Endothelial cell (in vitro differentiated cells): ENCODE measurements around the gene ANTXR2. TPM values are rescaled to one million over a fixed set of nuclear protein-coding genes. Genes with fewer than 3 reads are reported as not detected.

ENCODE experiments used
- DNase-seq: peaks from one replicate; pipeline ENCODE4 v3.0.0; 2021; ENCODE audit warnings: low spot score
- H3K27ac Mint-ChIP-seq: one replicate; pipeline ENCODE4 v1.8.0; 2021; ENCODE audit warnings: mixed read lengths, inconsistent platforms; ENCODE audit not compliant: unreplicated experiment
- H3K27me3 Mint-ChIP-seq: one replicate; pipeline ENCODE4 v1.8.0; 2021; ENCODE audit warnings: mild to moderate bottlenecking, moderate library complexity, mixed read lengths, inconsistent platforms; ENCODE audit not compliant: unreplicated experiment
- H3K36me3 Mint-ChIP-seq: one replicate; pipeline ENCODE4 v1.8.0; 2021; ENCODE audit warnings: mild to moderate bottlenecking, low read depth, mixed read lengths, inconsistent platforms; ENCODE audit not compliant: unreplicated experiment
- H3K4me1 Mint-ChIP-seq: one replicate; pipeline ENCODE4 v1.8.0; 2021; ENCODE audit warnings: mild to moderate bottlenecking, mixed read lengths, inconsistent platforms; ENCODE audit not compliant: unreplicated experiment
- H3K4me3 Mint-ChIP-seq: one replicate; pipeline ENCODE4 v1.8.0; 2021; ENCODE audit warnings: mild to moderate bottlenecking, mixed read lengths, inconsistent platforms; ENCODE audit not compliant: unreplicated experiment
- H3K9me3 Mint-ChIP-seq: one replicate; pipeline ENCODE4 v1.8.0; 2021; ENCODE audit warnings: mixed read lengths, inconsistent platforms; ENCODE audit not compliant: unreplicated experiment
- total RNA-seq: library from RNA; stranded (reverse); fragmentation: NEBNext Ultra II Directional; extraction: Animal tissue kit (Norgen Biotek cat#: 25700); gene quantifications from one replicate; pipeline ENCODE4 v1.2.1, GENCODE V29; 2021; ENCODE audit not compliant: unreplicated experiment
- TF ChIP-seq, protein P1 (sequence below): fragments of 200-600 bp; sonication (generic); IDR thresholded peaks from one replicate; pipeline ENCODE4 v1.5.0; 2021; ENCODE audit warnings: antibody characterized with exemption; ENCODE audit not compliant: unreplicated experiment

ANTXR2 gene
- total RNA-seq, 1 donor from 2014 or later = 176 TPM

DNA sequence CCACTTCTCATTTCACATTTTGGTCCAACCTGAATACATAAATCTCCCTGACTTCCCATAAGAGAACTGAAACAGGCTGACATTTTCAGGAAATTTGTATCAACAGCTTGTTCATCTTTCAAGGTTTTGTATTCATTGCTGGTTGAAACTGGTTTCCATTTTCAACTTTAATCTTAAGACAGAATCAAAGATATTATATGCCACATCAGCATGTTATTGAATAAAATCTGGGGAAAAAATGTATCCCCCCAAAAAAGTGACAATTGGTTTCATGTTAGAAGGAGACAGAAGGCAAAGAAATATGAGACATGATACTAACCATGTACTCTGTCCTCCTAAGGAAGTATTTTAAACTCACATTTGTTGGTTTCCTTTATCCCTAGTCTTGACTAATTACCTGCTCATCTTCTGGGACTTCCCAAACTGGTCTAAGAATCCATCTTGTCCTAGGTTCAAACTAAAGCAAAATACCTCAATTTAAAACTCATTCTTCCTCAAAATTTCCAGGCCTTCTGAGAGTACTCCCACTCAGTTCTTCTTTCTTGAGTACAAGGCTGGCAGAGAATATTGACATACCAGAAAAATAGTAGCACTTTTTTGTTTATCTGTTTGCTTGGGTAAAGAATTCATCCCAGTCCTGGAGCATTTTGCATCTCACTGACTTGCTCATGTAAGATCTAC lies 3.1 kb upstream of the ANTXR2 start:
- Mint-ChIP-seq H3K9me3 (no peaks in the 10 kb centered on the region), H3K27me3 (peaks cover 15% of the 10 kb centered on the region), H3K36me3 (peaks cover 10% of the 10 kb centered on the region), H3K4me3 (no peak overlapping the region), H3K27ac (no peak overlapping the region), H3K4me1 (peaks cover 14% of the 10 kb centered on the region)
- TF ChIP-seq, protein P1, sequence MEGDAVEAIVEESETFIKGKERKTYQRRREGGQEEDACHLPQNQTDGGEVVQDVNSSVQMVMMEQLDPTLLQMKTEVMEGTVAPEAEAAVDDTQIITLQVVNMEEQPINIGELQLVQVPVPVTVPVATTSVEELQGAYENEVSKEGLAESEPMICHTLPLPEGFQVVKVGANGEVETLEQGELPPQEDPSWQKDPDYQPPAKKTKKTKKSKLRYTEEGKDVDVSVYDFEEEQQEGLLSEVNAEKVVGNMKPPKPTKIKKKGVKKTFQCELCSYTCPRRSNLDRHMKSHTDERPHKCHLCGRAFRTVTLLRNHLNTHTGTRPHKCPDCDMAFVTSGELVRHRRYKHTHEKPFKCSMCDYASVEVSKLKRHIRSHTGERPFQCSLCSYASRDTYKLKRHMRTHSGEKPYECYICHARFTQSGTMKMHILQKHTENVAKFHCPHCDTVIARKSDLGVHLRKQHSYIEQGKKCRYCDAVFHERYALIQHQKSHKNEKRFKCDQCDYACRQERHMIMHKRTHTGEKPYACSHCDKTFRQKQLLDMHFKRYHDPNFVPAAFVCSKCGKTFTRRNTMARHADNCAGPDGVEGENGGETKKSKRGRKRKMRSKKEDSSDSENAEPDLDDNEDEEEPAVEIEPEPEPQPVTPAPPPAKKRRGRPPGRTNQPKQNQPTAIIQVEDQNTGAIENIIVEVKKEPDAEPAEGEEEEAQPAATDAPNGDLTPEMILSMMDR = no peak
- DNase-seq = no peak

DNA sequence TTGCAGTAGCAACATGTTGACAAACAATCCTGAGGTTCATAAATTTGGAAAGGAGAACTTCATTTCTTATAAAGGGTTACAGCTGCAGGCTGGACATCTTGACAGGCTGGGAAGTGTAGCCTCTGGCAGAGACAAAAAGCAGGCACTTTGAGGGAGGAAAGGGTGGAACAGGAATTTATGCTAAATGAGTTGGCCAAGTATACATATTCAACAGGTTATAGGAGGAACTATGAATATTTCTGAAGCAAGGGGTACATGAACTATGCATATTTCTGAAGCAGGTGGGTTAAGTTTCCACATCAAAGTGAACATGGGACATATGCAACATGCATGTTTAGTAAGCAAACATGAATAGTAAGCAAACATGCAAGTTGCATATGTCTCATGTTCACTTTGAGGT lies 1.6 kb upstream of the ANTXR2 start:
- TF ChIP-seq, protein P1 = no peak
- peaks cover 15% of the 10 kb centered on the region for H3K27me3 Mint-ChIP-seq
- DNase-seq = no peak
- peaks cover 15% of the 10 kb centered on the region for H3K36me3 Mint-ChIP-seq
- no peak overlapping the region for H3K4me3 Mint-ChIP-seq
- H3K27ac Mint-ChIP-seq = no peak overlapping the region
- no peaks in the 10 kb centered on the region for H3K9me3 Mint-ChIP-seq
- peaks cover 22% of the 10 kb centered on the region for H3K4me1 Mint-ChIP-seq

GRCh38 chr4:80074069-80074468 lies 1.0 kb upstream of the ANTXR2 start:
- peaks cover 21% of the 10 kb centered on the region for H3K36me3 Mint-ChIP-seq
- H3K4me3 Mint-ChIP-seq = no peak overlapping the region
- H3K27ac Mint-ChIP-seq = no peak overlapping the region
- H3K27me3 Mint-ChIP-seq = peaks cover 14% of the 10 kb centered on the region
- TF ChIP-seq, protein P1 = no peak
- no peaks in the 10 kb centered on the region for H3K9me3 Mint-ChIP-seq
- H3K4me1 Mint-ChIP-seq = peaks cover 26% of the 10 kb centered on the region
- DNase-seq = no peak

DNA sequence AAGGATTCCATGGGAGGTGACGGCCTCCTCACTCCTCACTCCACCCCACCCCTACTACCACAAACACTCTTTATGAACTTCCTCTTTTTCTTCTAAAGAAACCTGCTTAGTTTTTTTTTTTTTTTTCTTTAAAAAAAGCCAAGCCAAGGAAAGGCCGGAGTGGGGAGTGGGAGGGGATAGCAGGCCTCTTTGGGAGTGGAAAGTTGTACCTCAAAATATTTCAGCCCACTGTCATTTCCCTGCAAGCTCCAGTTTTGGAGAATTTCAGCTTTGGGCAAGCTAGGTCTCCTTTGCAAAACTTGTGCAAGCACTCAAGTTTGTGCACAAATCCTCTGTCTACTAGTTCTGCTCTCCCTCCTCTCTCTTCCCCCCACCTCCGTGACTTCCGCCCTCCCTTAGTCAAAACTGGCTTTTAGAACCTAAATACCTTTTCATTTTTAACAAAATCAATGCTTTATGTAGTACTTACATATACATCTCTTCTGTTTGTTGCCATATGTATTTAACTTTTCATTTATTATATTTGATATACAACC lies 512 bp upstream of the ANTXR2 start:
- no peak for DNase-seq
- Mint-ChIP-seq H3K9me3 (no peaks in the 10 kb centered on the region), H3K4me1 (peaks cover 28% of the 10 kb centered on the region), H3K36me3 (peaks cover 22% of the 10 kb centered on the region), H3K27ac (peak overlapping the region; percentile 85), H3K4me3 (peak overlapping the region; percentile 98), H3K27me3 (peaks cover 12% of the 10 kb centered on the region)
- TF ChIP-seq, protein P1 = no peak

DNA sequence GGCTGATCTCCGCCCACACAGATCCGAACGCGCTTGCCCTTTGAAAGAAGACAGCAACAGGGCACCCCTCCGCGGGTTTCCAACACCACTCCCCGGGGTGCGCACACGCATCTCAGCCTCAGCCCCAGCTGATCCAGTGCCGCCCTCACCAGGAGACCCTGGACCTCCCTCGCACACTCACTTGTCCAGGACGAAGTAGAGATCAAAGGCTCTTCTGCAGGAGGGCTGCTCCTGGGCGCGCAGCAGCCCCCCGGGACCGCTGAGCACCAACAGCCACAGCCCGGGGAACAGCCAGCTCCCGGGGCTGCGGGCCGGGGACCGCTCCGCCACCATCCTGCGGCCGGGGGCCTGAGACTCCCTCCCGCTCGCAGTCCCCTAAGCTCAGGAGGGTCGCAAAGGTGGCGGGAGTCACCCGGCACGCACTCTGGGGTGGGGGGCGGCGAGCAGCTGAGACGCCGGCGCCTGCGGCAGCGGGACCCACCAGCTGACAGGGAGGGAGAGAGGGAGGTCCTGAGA lies 743 bp downstream of the ANTXR2 start:
- Mint-ChIP-seq H3K4me1 (peaks cover 32% of the 10 kb centered on the region), H3K9me3 (no peaks in the 10 kb centered on the region), H3K36me3 (peaks cover 32% of the 10 kb centered on the region), H3K4me3 (peak overlapping the region; percentile 98), H3K27ac (peak overlapping the region; percentile 93), H3K27me3 (peaks cover 12% of the 10 kb centered on the region)
- DNase-seq = peak; percentile 41
- TF ChIP-seq, protein P1 = no peak
